Body of pancreas (tissue), 4 donors: ENCODE measurements around the gene XPO6.

ENCODE experiments used
- CTCF ChIP-seq, 7 experiments: fragments of 450-650 bp in 4 of 7; fragments of 200-600 bp in 3 of 7; sonication (generic) in 3 of 7; IDR thresholded peaks; one replicate each; pipeline ENCODE4 v1.5.1; 2016 to 2019; ENCODE audit warnings: antibody characterized with exemption in 7 of 7
- POLR2A ChIP-seq, 3 donors: fragments of 450-650 bp; IDR thresholded peaks; one replicate each; pipeline ENCODE4 v1.6.1; 2016; ENCODE audit warnings: antibody characterized with exemption in 3 of 3, mild to moderate bottlenecking in 2 of 3

- TF ChIP-seq CTCF (IDR thresholded peaks at IDR 0.05): no peak
- no peak for TF ChIP-seq POLR2A (IDR thresholded peaks at IDR 0.05)
Measured at GRCh38 chr16:28257256-28257655, 45.5 kb upstream of the XPO6 start.
